Endothelial cell of coronary artery (primary cell): Measurements from ENCODE around the gene SLC2A1. TPM values are rescaled to one million over a fixed set of nuclear protein-coding genes. Genes with fewer than 3 reads are reported as not detected.

Experiments used
- total RNA-seq: library from RNA; depleted of rRNA; stranded (reverse); fragments of >200 nt; gene quantifications from 2 replicates; pipeline ENCODE4 v1.2.3, GENCODE V29; 2014

SLC2A1 gene
- 25.6 and 196 TPM in 2 replicates for total RNA-seq

GRCh38 chr1:42958488-42959319 lies at the start of gene SLC2A1:
Gene SLC2A1 (minus strand): TSS chr1:42958868. CDS start chr1:42958651, 217 bp downstream.

Other genes with a start within 250 kb of the SLC2A1 start
- not detected in 2 replicates for gene CLDN19, start 218.6 kb downstream of the SLC2A1 start, total RNA-seq
- 96.7 and 121 TPM in 2 replicates for gene P3H1, start 191.8 kb downstream of the SLC2A1 start, total RNA-seq
- gene C1orf50, start 191.6 kb downstream of the SLC2A1 start, total RNA-seq = 2.8 and 3.6 TPM in 2 replicates
- not detected in 2 replicates for gene TMEM269, start 173.9 kb downstream of the SLC2A1 start, total RNA-seq
- 6.4 and 6.8 TPM in 2 replicates for gene ERMAP, start 141.7 kb downstream of the SLC2A1 start, total RNA-seq
- gene SVBP, start 141.5 kb downstream of the SLC2A1 start, total RNA-seq = 13.6 and 15.3 TPM in 2 replicates
- 6.9 and 8.4 TPM in 2 replicates for gene ZNF691, start 112.3 kb downstream of the SLC2A1 start, total RNA-seq
- 103 and 141 TPM in 2 replicates for gene EBNA1BP2, start 213.4 kb upstream of the SLC2A1 start, total RNA-seq
- 0.28 and 0.36 TPM in 2 replicates for gene CFAP57, start 213.5 kb upstream of the SLC2A1 start, total RNA-seq